T-helper 2 cell treated with Interferon-gamma antibody and Interleukin-4, amounts not matched to agents 5 μg/mL and 100 μg/mL, for 36 hours (primary cell): ENCODE results near the gene CDC42BPA.
A peak's percentile ranks its signal among the peaks of the same experiment; 100 is the strongest.
"Not testable (repeated sequence)": the region's sequence is repeated elsewhere in the genome, so short reads cannot be mapped to it uniquely, and the experiment has no call there.

Experiments used
- DNase-seq: peaks from one replicate; pipeline ENCODE4 v3.0.0; 2021; ENCODE audit warnings: low spot score
- H3K27ac Mint-ChIP-seq: one replicate; pipeline ENCODE4 v1.8.0; 2021; ENCODE audit warnings: mild to moderate bottlenecking, mixed read lengths
- H3K27me3 Mint-ChIP-seq: one replicate; pipeline ENCODE4 v1.8.0; 2021; ENCODE audit warnings: low read depth, mixed read lengths
- H3K36me3 Mint-ChIP-seq: one replicate; pipeline ENCODE4 v1.8.0; 2021; ENCODE audit warnings: low read depth, mixed read lengths
- H3K4me1 Mint-ChIP-seq: one replicate; pipeline ENCODE4 v1.8.0; 2021; ENCODE audit warnings: low read depth, mixed read lengths
- H3K4me3 Mint-ChIP-seq: one replicate; pipeline ENCODE4 v1.8.0; 2022; ENCODE audit warnings: mild to moderate bottlenecking, moderate library complexity, mixed read lengths
- H3K9me3 Mint-ChIP-seq: one replicate; pipeline ENCODE4 v1.8.0; 2021; ENCODE audit warnings: mixed read lengths

Gene CDC42BPA

DNA sequence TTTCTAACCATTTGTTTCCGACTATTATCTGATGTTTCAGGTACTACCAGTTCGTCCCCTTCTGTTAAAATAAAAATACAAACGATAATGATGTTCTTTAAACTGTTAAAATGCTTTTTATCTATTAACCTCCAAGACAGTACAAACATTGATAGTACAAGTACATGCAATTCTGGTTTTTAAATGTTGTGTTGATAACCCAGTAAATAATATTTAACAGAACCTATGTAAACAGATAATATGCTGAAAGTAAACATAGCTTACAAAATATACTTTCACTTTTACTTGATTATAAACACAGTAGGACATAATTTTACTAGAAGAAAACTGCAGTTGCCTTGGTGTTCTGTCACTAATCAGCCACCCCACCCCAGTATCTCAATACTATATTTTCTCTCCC lies 301.3 kb downstream of the CDC42BPA start:
- Mint-ChIP-seq H3K27ac (no peak overlapping the region), H3K4me1 (no peaks in the 10 kb centered on the region), H3K4me3 (no peak overlapping the region), H3K27me3 (peaks cover 4% of the 10 kb centered on the region), H3K36me3 (peaks cover 2% of the 10 kb centered on the region), H3K9me3 (peaks cover 6% of the 10 kb centered on the region)
- DNase-seq, result no peak

GRCh38 chr1:227010645-227011044 lies 307.6 kb downstream of the CDC42BPA start:
- no peak for DNase-seq
- H3K4me3 Mint-ChIP-seq, result no peak overlapping the region
- no peak overlapping the region for H3K27ac Mint-ChIP-seq
- peaks cover 10% of the 10 kb centered on the region for H3K27me3 Mint-ChIP-seq
- peaks cover 2% of the 10 kb centered on the region for H3K36me3 Mint-ChIP-seq
- H3K9me3 Mint-ChIP-seq, result no peaks in the 10 kb centered on the region
- H3K4me1 Mint-ChIP-seq, result no peaks in the 10 kb centered on the region

DNA sequence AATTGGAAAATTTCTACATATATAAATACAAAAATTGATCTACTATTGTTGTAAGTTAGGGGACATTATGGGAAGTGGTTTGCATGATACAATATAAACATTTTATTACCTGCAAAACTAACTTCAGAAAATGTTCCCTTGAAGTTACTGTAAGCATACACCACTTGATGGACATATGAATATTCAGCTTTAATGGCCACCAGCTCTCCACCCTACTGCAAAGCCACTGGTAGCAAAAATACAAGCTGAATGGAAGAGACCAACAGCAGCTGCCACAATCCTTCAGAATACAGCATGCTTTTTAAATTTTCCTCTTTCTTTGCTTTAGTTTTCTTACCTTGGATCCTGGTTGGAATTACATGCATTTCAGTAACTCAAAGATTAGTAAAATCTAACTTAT lies 308.4 kb downstream of the CDC42BPA start:
- H3K4me3 Mint-ChIP-seq, result no peak overlapping the region
- no peak for DNase-seq
- H3K27me3 Mint-ChIP-seq, result peaks cover 10% of the 10 kb centered on the region
- H3K4me1 Mint-ChIP-seq, result no peaks in the 10 kb centered on the region
- H3K27ac Mint-ChIP-seq, result no peak overlapping the region
- peaks cover 2% of the 10 kb centered on the region for H3K36me3 Mint-ChIP-seq
- H3K9me3 Mint-ChIP-seq, result no peaks in the 10 kb centered on the region

GRCh38 chr1:227006226-227006796 lies 312.0 kb downstream of the CDC42BPA start:
- no peak overlapping the region for H3K4me3 Mint-ChIP-seq
- no peak overlapping the region for H3K27ac Mint-ChIP-seq
- DNase-seq, result no peak
- peaks cover 2% of the 10 kb centered on the region for H3K36me3 Mint-ChIP-seq
- H3K27me3 Mint-ChIP-seq, result peaks cover 5% of the 10 kb centered on the region
- H3K4me1 Mint-ChIP-seq, result no peaks in the 10 kb centered on the region
- H3K9me3 Mint-ChIP-seq, result no peaks in the 10 kb centered on the region

DNA sequence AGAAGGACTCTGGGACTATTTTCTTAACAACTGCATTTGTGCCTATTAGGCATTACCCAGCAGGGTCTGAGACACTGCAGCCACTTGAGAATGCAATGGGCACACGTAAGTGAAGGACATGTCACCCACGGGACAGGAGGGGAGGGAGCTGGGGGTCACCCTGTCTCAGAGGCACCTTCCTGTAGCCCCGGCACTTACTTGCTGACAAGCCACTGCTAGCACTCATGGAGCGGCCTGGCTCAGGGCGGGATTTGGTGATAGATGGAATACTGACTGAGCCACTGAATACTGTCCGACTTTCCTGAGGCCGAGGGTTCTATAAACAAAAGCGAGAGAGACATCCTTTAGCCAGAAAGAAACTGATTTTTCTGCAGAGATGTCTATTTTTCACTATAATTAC lies 313.5 kb downstream of the CDC42BPA start:
- Mint-ChIP-seq H3K27me3 (no peaks in the 10 kb centered on the region), H3K4me3 (no peak overlapping the region), H3K27ac (no peak overlapping the region), H3K9me3 (no peaks in the 10 kb centered on the region), H3K36me3 (no peaks in the 10 kb centered on the region), H3K4me1 (no peaks in the 10 kb centered on the region)
- no peak for DNase-seq

DNA sequence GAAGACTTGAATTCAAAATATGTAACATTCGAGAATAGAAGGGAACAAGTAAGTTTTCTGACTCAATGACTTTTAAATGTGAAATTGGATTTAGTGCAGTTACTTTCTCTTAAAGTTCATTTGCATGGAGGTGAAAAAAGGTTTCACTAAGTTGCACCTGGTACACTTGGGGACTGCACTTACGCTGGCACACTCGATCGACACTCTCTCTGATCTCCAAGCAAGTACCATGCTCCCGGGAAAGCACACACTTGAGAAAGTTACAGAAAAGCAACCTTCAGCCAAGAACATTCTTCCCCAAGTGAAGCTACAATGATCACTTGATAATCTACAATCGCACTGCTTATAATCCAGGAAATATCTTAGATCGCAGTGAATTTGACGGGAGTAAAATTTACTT lies 315.1 kb downstream of the CDC42BPA start:
- Mint-ChIP-seq H3K27ac (no peak overlapping the region), H3K9me3 (no peaks in the 10 kb centered on the region), H3K36me3 (no peaks in the 10 kb centered on the region), H3K4me3 (no peak overlapping the region), H3K27me3 (no peaks in the 10 kb centered on the region), H3K4me1 (no peaks in the 10 kb centered on the region)
- no peak for DNase-seq

DNA sequence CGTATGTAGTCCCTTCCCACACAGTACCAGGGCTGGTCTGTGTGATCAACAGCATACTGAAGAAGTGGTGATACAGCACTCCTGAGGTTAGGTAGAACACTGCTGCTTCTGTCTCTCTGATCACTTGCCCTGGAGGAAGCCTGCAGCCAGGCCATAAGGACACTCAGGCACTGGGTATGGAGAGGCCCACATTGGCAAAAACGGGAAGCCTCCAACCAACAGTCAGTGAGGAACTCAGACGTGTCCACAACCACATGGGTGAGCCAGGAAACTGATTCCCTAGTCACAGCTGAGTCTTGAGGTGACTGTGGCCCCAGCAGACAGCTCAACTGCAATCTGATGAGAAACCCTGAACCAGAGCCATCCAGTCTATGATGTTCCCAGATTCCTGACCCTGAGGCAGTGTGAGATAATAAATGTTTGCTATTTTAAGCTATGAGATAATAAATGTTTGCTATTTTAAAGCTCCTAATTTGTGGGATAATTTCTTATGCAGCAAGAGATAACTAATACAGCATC lies 315.7 kb downstream of the CDC42BPA start:
- no peak for DNase-seq
- no peaks in the 10 kb centered on the region for H3K9me3 Mint-ChIP-seq
- no peak overlapping the region for H3K4me3 Mint-ChIP-seq
- H3K36me3 Mint-ChIP-seq, result no peaks in the 10 kb centered on the region
- H3K27ac Mint-ChIP-seq, result no peak overlapping the region
- H3K27me3 Mint-ChIP-seq, result no peaks in the 10 kb centered on the region
- H3K4me1 Mint-ChIP-seq, result no peaks in the 10 kb centered on the region

GRCh38 chr1:226999579-226999978 lies 318.7 kb downstream of the CDC42BPA start:
- not testable (repeated sequence) for H3K27me3 Mint-ChIP-seq, H3K4me1 Mint-ChIP-seq, H3K36me3 Mint-ChIP-seq, DNase-seq, H3K4me3 Mint-ChIP-seq, H3K27ac Mint-ChIP-seq, H3K9me3 Mint-ChIP-seq

- H3K4me1 Mint-ChIP-seq, result peaks cover 9% of the 10 kb centered on the region
- H3K36me3 Mint-ChIP-seq, result no peaks in the 10 kb centered on the region
- no peaks in the 10 kb centered on the region for H3K9me3 Mint-ChIP-seq
- no peaks in the 10 kb centered on the region for H3K27me3 Mint-ChIP-seq
- DNase-seq, result no peak
- no peak overlapping the region for H3K4me3 Mint-ChIP-seq
- no peak overlapping the region for H3K27ac Mint-ChIP-seq
Measured at GRCh38 chr1:226995365-226996332, 322.6 kb downstream of the CDC42BPA start.

DNA sequence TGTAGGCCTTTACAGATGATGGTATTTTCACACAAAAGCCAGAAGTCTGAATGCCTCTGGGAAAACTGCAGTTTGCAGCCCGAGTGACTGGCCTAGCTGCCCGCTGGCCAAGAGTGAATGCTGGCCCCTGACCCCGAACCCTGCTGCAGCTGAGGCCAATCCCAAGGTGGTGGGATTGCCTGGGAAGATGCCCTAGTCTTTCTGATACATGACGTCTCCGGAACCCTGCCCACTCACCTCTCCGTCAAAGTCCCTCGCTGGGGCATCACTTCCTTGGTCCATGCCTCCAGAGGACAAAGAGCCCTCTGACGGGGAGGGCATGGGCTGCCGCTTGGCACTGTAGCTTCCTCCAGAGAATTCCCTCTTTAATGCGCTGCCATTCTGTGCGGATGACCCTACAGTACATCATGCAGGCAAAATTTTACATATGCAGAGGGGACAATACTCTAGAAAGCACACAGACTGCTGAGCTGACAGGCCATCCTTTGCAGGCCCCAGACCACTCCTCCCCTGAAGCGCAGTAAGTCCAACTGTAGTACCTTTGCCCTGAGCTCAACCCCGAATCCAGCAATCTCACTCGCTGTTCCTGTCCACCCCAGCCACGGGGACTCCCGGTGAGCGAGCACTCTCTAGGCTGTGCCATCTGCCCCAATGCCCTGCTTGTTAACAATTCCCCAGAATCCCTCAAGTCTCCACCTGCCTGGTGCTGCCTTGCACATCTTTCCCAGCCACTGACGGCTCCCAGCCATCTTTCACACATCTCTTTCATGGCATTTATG lies 323.5 kb downstream of the CDC42BPA start:
- H3K36me3 Mint-ChIP-seq, result no peaks in the 10 kb centered on the region
- no peaks in the 10 kb centered on the region for H3K9me3 Mint-ChIP-seq
- H3K27ac Mint-ChIP-seq, result no peak overlapping the region
- H3K4me3 Mint-ChIP-seq, result no peak overlapping the region
- no peak for DNase-seq
- H3K27me3 Mint-ChIP-seq, result no peaks in the 10 kb centered on the region
- peaks cover 17% of the 10 kb centered on the region for H3K4me1 Mint-ChIP-seq

DNA sequence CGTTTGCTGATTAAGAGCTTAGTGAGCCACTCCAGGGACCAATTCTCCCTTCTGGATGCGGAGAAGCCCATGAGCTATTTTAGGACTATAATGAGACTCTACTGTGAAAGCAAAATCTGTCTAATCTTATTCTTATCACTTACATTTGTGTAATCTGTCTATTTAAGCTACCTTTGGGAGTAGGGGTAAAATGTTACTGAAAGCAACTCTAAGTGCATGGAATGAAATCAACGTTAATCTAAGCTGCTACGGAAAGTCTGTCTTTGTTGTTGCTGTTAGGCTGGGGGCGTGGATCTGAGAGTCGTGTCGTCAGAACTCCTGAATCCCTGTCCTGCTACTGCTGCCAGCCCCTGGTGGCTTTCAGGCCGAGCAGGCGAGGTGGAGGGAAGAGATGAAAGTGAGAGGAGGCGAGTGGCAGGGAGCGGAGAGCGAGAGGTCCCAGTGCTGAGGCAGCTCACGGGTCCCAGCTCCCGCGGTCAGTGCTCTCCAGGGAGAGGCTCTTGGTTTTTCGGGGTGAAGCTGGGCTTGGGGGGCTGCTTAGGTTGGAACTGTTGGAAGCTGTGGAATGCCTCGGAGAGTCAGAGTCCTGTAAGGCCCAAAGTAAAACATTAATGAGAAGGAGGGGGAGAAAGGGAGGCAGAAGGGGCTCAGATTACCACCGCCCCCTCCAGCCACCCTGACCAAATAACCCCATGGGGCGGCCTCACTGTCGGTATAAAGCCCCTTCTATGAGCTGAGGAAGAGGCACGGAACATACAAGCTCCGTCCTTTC lies 324.3 kb downstream of the CDC42BPA start:
- Mint-ChIP-seq H3K4me1 (peaks cover 23% of the 10 kb centered on the region), H3K27me3 (no peaks in the 10 kb centered on the region), H3K27ac (no peak overlapping the region), H3K9me3 (no peaks in the 10 kb centered on the region), H3K4me3 (no peak overlapping the region), H3K36me3 (no peaks in the 10 kb centered on the region)
- no peak for DNase-seq

DNA sequence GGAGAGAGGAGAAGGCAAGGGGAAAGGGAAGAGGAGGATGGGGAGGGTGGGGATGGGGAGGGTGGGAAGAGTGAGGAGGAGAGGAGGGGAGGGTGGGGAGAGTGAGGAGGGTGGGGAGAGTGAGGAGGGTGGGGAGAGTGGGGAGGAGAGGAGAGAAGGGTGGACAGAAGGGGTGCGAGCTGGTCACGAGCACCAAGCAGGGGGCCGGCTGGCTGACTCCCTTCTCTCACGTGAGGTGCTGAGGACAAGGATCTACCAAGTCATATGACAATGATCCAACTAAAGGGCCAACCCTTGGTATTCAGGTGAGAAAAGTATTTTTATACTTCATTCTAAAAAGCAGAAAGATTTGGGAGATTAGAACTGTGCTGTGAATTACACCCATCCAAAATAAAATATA lies 326.4 kb downstream of the CDC42BPA start:
- Mint-ChIP-seq H3K4me3 (no peak overlapping the region), H3K27ac (no peak overlapping the region), H3K36me3 (peaks cover 3% of the 10 kb centered on the region), H3K27me3 (no peaks in the 10 kb centered on the region), H3K9me3 (no peaks in the 10 kb centered on the region), H3K4me1 (peaks cover 23% of the 10 kb centered on the region)
- no peak for DNase-seq

GRCh38 chr1:226990133-226990716 lies 328.1 kb downstream of the CDC42BPA start:
- H3K36me3 Mint-ChIP-seq, result peaks cover 11% of the 10 kb centered on the region
- H3K27me3 Mint-ChIP-seq, result no peaks in the 10 kb centered on the region
- H3K27ac Mint-ChIP-seq, result peak overlapping the region; percentile 85
- no peak overlapping the region for H3K4me3 Mint-ChIP-seq
- peak; percentile 58 for DNase-seq
- peaks cover 17% of the 10 kb centered on the region for H3K4me1 Mint-ChIP-seq
- H3K9me3 Mint-ChIP-seq, result no peaks in the 10 kb centered on the region
